Astrocyte (in vitro differentiated cells and primary cell): ENCODE measurements around the gene SLC25A28. TPM values are rescaled to one million over a fixed set of nuclear protein-coding genes. Genes with fewer than 3 reads are reported as not detected.

ENCODE experiments used
- DNase-seq: peaks from one replicate; pipeline ENCODE4 v3.0.0-alpha.2; 2010; ENCODE audit warnings: low read depth
- FAIRE-seq: peaks from 2 replicates; lab custom pipeline; 2011; peaks lifted over from hg19 to GRCh38; lab: Jason Lieb, UNC
- H2AFZ ChIP-seq: 2 replicates; pipeline ENCODE4 v1.6.0; 2012; ENCODE audit warnings: low read depth, low read length, inconsistent platforms
- H3K27ac ChIP-seq: 2 replicates; pipeline ENCODE4 v1.5.1; 2011; ENCODE audit warnings: low read depth, low read length, inconsistent platforms
- H3K27me3 ChIP-seq: 2 replicates; pipeline ENCODE4 v1.6.0; 2011; ENCODE audit warnings: low read length, inconsistent platforms; ENCODE audit not compliant: insufficient read depth
- H3K36me3 ChIP-seq: 2 replicates; pipeline ENCODE4 v1.5.1; 2011; ENCODE audit warnings: low read length, inconsistent platforms; ENCODE audit not compliant: insufficient read depth
- H3K4me1 ChIP-seq: 2 replicates; pipeline ENCODE4 v1.5.1; 2011; ENCODE audit warnings: low read length, inconsistent platforms; ENCODE audit not compliant: insufficient read depth
- H3K4me2 ChIP-seq: 2 replicates; pipeline ENCODE4 v1.6.0; 2012; ENCODE audit warnings: low read length, inconsistent platforms
- H3K4me3 ChIP-seq: 2 replicates; pipeline ENCODE4 v1.5.1; 2011; ENCODE audit warnings: low read depth, mild to moderate bottlenecking, low read length, inconsistent platforms; ENCODE audit not compliant: insufficient read depth
- H3K79me2 ChIP-seq: 2 replicates; pipeline ENCODE4 v1.6.0; 2012; ENCODE audit warnings: mild to moderate bottlenecking, low read length, inconsistent platforms; ENCODE audit not compliant: insufficient read depth
- H3K9ac ChIP-seq: 2 replicates; pipeline ENCODE4 v1.6.0; 2012; ENCODE audit warnings: mild to moderate bottlenecking, low read length, inconsistent platforms
- H3K9me3 ChIP-seq: 2 replicates; pipeline ENCODE4 v1.5.1; 2012; ENCODE audit warnings: low read depth, mild to moderate bottlenecking, low read length, inconsistent platforms; ENCODE audit not compliant: insufficient read depth
- H4K20me1 ChIP-seq: 2 replicates; pipeline ENCODE4 v1.6.0; 2012; ENCODE audit warnings: low read length, inconsistent platforms; ENCODE audit not compliant: insufficient read depth
- H3K27ac Mint-ChIP-seq: one replicate; pipeline ENCODE4 v1.8.0; 2021; ENCODE audit warnings: mild to moderate bottlenecking, mixed read lengths; ENCODE audit not compliant: unreplicated experiment
- H3K27me3 Mint-ChIP-seq: one replicate; pipeline ENCODE4 v1.8.0; 2021; ENCODE audit warnings: low read depth, mixed read lengths; ENCODE audit not compliant: unreplicated experiment
- H3K36me3 Mint-ChIP-seq: one replicate; pipeline ENCODE4 v1.8.0; 2021; ENCODE audit warnings: low read depth, mixed read lengths; ENCODE audit not compliant: unreplicated experiment
- H3K4me1 Mint-ChIP-seq: one replicate; pipeline ENCODE4 v1.8.0; 2021; ENCODE audit warnings: low read depth, mixed read lengths; ENCODE audit not compliant: unreplicated experiment
- H3K4me3 Mint-ChIP-seq: one replicate; pipeline ENCODE4 v1.8.0; 2021; ENCODE audit warnings: mild to moderate bottlenecking, moderate library complexity, mixed read lengths; ENCODE audit not compliant: unreplicated experiment
- H3K9me3 Mint-ChIP-seq: one replicate; pipeline ENCODE4 v1.8.0; 2021; ENCODE audit warnings: mild to moderate bottlenecking, mixed read lengths; ENCODE audit not compliant: unreplicated experiment
- CTCF ChIP-seq: IDR thresholded peaks from 2 replicates; pipeline ENCODE4 v1.5.1; 2011; ENCODE audit warnings: low read depth, mild to moderate bottlenecking, inconsistent platforms, low read length, moderate library complexity; ENCODE audit not compliant: insufficient read depth
- EZH2 ChIP-seq: IDR thresholded peaks from 2 replicates; pipeline ENCODE4 v1.6.1; 2012; ENCODE audit warnings: mild to moderate bottlenecking, low read length, inconsistent platforms; ENCODE audit not compliant: insufficient read depth
- total RNA-seq: library from RNA; stranded (reverse); gene quantifications from 2 replicates; pipeline ENCODE4 v1.2.1, GENCODE V29; 2021

Gene SLC25A28
- total RNA-seq, 1 donor from 2014 or later = 38.0 TPM

DNA sequence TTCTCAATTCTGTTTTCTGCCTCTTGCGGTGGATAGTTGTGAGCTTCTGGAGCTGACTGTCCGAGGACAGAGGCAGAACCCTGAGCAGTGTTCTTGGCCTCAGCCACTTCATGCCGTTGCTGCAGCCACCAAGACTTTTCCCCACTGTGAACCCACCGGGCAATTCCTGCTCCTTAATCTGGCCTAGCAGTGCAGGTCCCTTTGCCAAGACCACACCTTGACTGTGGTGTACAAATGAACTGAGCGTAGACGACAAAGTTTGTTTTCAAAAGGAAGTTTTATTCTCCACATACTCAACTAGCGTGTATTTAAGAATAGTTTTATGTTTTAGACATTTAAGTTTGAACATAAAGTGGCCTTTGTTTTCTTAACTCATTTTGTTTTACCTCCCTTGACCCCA lies 29.4 kb downstream of the SLC25A28 start:
- Mint-ChIP-seq H3K9me3 (no peaks in the 10 kb centered on the region), H3K4me3 (no peak overlapping the region), H3K27ac (no peak overlapping the region), H3K4me1 (no peaks in the 10 kb centered on the region), H3K36me3 (no peaks in the 10 kb centered on the region), H3K27me3 (peaks cover 18% of the 10 kb centered on the region)
- Histone ChIP-seq H3K9me3 (no peaks in the 10 kb centered on the region), H3K27ac (no peak overlapping the region), H3K4me1 (no peaks in the 10 kb centered on the region), H3K36me3 (no peaks in the 10 kb centered on the region), H2AFZ (no peak overlapping the region), H3K9ac (no peak overlapping the region), H3K79me2 (no peaks in the 10 kb centered on the region), H4K20me1 (no peaks in the 10 kb centered on the region), H3K4me2 (no peak overlapping the region), H3K4me3 (no peak overlapping the region), H3K27me3 (peaks cover 6% of the 10 kb centered on the region)
- DNase-seq (no peak), FAIRE-seq (no peak)
- TF ChIP-seq EZH2 (no peak), CTCF (no peak)

GRCh38 chr10:99583687-99584086 lies 36.6 kb downstream of the SLC25A28 start:
- Histone ChIP-seq H4K20me1 (no peaks in the 10 kb centered on the region), H3K9me3 (no peaks in the 10 kb centered on the region), H3K4me1 (no peaks in the 10 kb centered on the region), H3K27ac (no peak overlapping the region), H3K4me3 (no peak overlapping the region), H3K79me2 (no peaks in the 10 kb centered on the region), H3K9ac (no peak overlapping the region), H3K27me3 (peaks cover 17% of the 10 kb centered on the region), H2AFZ (no peak overlapping the region), H3K36me3 (no peaks in the 10 kb centered on the region), H3K4me2 (no peak overlapping the region)
- no peak overlapping the region for H3K4me3 Mint-ChIP-seq
- H3K27me3 Mint-ChIP-seq = peaks cover 25% of the 10 kb centered on the region
- no peaks in the 10 kb centered on the region for H3K9me3 Mint-ChIP-seq
- no peaks in the 10 kb centered on the region for H3K36me3 Mint-ChIP-seq
- no peaks in the 10 kb centered on the region for H3K4me1 Mint-ChIP-seq
- FAIRE-seq (no peak), DNase-seq (no peak)
- H3K27ac Mint-ChIP-seq = no peak overlapping the region
- TF ChIP-seq EZH2 (no peak), CTCF (no peak)

DNA sequence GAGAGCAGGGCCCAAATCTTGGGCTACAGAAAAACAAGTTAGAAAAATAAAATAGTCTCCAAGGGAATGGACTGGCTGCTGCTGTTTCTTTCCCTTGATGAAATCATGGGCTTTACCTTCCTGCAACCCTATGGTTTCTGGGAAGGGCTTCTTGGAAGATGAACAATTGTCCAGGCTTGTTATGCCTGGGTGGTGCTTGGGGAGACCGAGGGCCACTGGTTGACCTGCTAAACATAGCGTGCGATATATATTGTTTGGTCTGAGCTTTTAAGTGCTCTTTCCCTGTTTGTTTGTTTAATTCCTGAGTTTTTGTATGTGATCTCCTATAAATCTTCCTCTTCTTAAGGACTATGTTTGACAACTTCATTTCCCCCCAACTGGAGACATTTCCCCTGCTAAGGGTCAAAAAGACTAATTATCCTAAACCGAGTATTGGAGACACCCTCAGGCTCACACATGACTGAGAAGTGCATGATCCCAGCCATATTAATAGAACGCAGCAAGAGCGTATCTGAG lies 37.9 kb downstream of the SLC25A28 start:
- no peak for FAIRE-seq

More for the DNA sequence above, 37.9 kb downstream of the SLC25A28 start:
- peaks cover 37% of the 10 kb centered on the region for H3K27me3 Mint-ChIP-seq
- no peak overlapping the region for H3K4me3 Mint-ChIP-seq
- H3K27ac ChIP-seq = no peak overlapping the region
- TF ChIP-seq CTCF = no peak
- TF ChIP-seq EZH2 = no peak
- no peaks in the 10 kb centered on the region for H3K79me2 ChIP-seq
- no peaks in the 10 kb centered on the region for H3K4me1 ChIP-seq
- H3K9me3 ChIP-seq = no peaks in the 10 kb centered on the region
- no peaks in the 10 kb centered on the region for H3K36me3 Mint-ChIP-seq
- no peak overlapping the region for H3K27ac Mint-ChIP-seq
- H2AFZ ChIP-seq = no peak overlapping the region
- no peak overlapping the region for H3K4me2 ChIP-seq
- H3K27me3 ChIP-seq = peaks cover 15% of the 10 kb centered on the region
- H4K20me1 ChIP-seq = no peaks in the 10 kb centered on the region
- no peak overlapping the region for H3K4me3 ChIP-seq
- H3K9ac ChIP-seq = no peak overlapping the region
- no peaks in the 10 kb centered on the region for H3K4me1 Mint-ChIP-seq
- H3K9me3 Mint-ChIP-seq = no peaks in the 10 kb centered on the region
- no peak for DNase-seq
- H3K36me3 ChIP-seq = no peaks in the 10 kb centered on the region
